Neural crest cell (in vitro differentiated cells): ENCODE data around the gene ATG2B. TPM values are rescaled to one million over a fixed set of nuclear protein-coding genes. Genes with fewer than 3 reads are reported as not detected.

Experiments
- DNase-seq: peaks from one replicate; pipeline ENCODE4 v3.0.0; 2021; ENCODE audit warnings: low read depth, mixed read lengths, low spot score
- H3K27ac Mint-ChIP-seq: one replicate; pipeline ENCODE4 v1.8.0; 2021; ENCODE audit warnings: mild to moderate bottlenecking, mixed read lengths; ENCODE audit not compliant: unreplicated experiment
- H3K27me3 Mint-ChIP-seq: 2 replicates; pipeline ENCODE4 v1.8.0; 2021; ENCODE audit warnings: low read depth, mild to moderate bottlenecking, mixed read lengths
- H3K36me3 Mint-ChIP-seq: 2 replicates; pipeline ENCODE4 v1.8.0; 2021; ENCODE audit warnings: low read depth, mild to moderate bottlenecking, mixed read lengths
- H3K4me1 Mint-ChIP-seq: 2 replicates; pipeline ENCODE4 v1.8.0; 2021; ENCODE audit warnings: mixed read lengths
- H3K4me3 Mint-ChIP-seq: one replicate; pipeline ENCODE4 v1.8.0; 2021; ENCODE audit warnings: mild to moderate bottlenecking, mixed read lengths
- H3K9me3 Mint-ChIP-seq: 2 replicates; pipeline ENCODE4 v1.8.0; 2021; ENCODE audit warnings: mixed read lengths
- CTCF ChIP-seq: fragments of 200-600 bp; sonication (generic); conservative IDR thresholded peaks from 2 replicates; pipeline ENCODE4 v1.5.0; 2021; ENCODE audit warnings: antibody characterized with exemption, mild to moderate bottlenecking
- total RNA-seq: library from RNA; stranded (reverse); gene quantifications from 2 replicates; pipeline ENCODE4 v1.2.1, GENCODE V29; 2021

ATG2B gene
- total RNA-seq, 1 donor from 2014 or later: 19.5 TPM

- TF ChIP-seq CTCF: no peak
- H3K4me3 Mint-ChIP-seq: no peak overlapping the region
- no peak for DNase-seq
- peaks cover 2% of the 10 kb centered on the region for H3K36me3 Mint-ChIP-seq
- no peaks in the 10 kb centered on the region for H3K27me3 Mint-ChIP-seq
- H3K27ac Mint-ChIP-seq: no peak overlapping the region
- H3K9me3 Mint-ChIP-seq: no peaks in the 10 kb centered on the region
- peaks cover 5% of the 10 kb centered on the region for H3K4me1 Mint-ChIP-seq
Measured at GRCh38 chr14:96407935-96408570, 44.9 kb upstream of the ATG2B start.

GRCh38 chr14:96405677-96406076 lies 42.5 kb upstream of the ATG2B start:
- Mint-ChIP-seq H3K4me3 (no peak overlapping the region), H3K27me3 (no peaks in the 10 kb centered on the region), H3K36me3 (peaks cover 2% of the 10 kb centered on the region), H3K9me3 (no peaks in the 10 kb centered on the region), H3K27ac (no peak overlapping the region), H3K4me1 (peaks cover 9% of the 10 kb centered on the region)
- TF ChIP-seq CTCF: no peak
- no peak for DNase-seq

GRCh38 chr14:96403409-96403808 lies 40.3 kb upstream of the ATG2B start:
- Mint-ChIP-seq H3K4me1 (peaks cover 15% of the 10 kb centered on the region), H3K36me3 (no peaks in the 10 kb centered on the region), H3K27me3 (no peaks in the 10 kb centered on the region), H3K4me3 (no peak overlapping the region), H3K27ac (no peak overlapping the region), H3K9me3 (no peaks in the 10 kb centered on the region)
- no peak for DNase-seq
- no peak for TF ChIP-seq CTCF

GRCh38 chr14:96400495-96400894 lies 37.4 kb upstream of the ATG2B start:
- Mint-ChIP-seq H3K4me3 (no peak overlapping the region), H3K27ac (no peak overlapping the region), H3K27me3 (no peaks in the 10 kb centered on the region), H3K36me3 (no peaks in the 10 kb centered on the region), H3K4me1 (peaks cover 12% of the 10 kb centered on the region), H3K9me3 (no peaks in the 10 kb centered on the region)
- TF ChIP-seq CTCF: no peak
- no peak for DNase-seq

- H3K9me3 Mint-ChIP-seq: no peaks in the 10 kb centered on the region
Measured at GRCh38 chr14:96399405-96399804, 36.3 kb upstream of the ATG2B start.

More at GRCh38 chr14:96399405-96399804, 36.3 kb upstream of the ATG2B start:
- peaks cover 10% of the 10 kb centered on the region for H3K4me1 Mint-ChIP-seq
- H3K36me3 Mint-ChIP-seq: no peaks in the 10 kb centered on the region
- no peaks in the 10 kb centered on the region for H3K27me3 Mint-ChIP-seq
- TF ChIP-seq CTCF: no peak
- no peak overlapping the region for H3K27ac Mint-ChIP-seq
- no peak for DNase-seq
- H3K4me3 Mint-ChIP-seq: no peak overlapping the region
